ENCODE results near the gene CNST. TPM values are rescaled to one million over a fixed set of nuclear protein-coding genes. Genes with fewer than 3 reads are reported as not detected.

Gene CNST
- total RNA-seq, 1 experiment from 2014 or later, result 19.8 TPM

DNA sequence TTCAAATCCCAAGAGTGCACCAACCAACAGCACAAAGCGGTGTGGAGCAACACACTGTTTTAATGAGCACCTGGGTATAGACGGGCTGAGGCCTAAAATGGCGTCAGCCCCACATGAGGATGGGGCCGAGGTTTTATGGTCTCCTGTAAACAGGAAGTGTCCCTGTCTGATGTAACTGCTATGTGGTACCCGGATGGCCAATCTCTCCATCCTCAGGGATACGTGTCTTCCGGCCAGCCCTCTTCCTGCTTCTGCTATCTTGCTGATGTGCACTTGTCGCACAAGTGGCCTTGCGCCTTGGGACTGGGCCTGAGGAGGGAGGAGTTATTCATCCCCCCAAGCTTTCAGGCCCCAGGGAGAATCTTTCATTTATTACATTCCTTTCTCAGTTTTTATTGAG lies 73.5 kb downstream of the CNST start:
- TF ChIP-seq, protein P1, sequence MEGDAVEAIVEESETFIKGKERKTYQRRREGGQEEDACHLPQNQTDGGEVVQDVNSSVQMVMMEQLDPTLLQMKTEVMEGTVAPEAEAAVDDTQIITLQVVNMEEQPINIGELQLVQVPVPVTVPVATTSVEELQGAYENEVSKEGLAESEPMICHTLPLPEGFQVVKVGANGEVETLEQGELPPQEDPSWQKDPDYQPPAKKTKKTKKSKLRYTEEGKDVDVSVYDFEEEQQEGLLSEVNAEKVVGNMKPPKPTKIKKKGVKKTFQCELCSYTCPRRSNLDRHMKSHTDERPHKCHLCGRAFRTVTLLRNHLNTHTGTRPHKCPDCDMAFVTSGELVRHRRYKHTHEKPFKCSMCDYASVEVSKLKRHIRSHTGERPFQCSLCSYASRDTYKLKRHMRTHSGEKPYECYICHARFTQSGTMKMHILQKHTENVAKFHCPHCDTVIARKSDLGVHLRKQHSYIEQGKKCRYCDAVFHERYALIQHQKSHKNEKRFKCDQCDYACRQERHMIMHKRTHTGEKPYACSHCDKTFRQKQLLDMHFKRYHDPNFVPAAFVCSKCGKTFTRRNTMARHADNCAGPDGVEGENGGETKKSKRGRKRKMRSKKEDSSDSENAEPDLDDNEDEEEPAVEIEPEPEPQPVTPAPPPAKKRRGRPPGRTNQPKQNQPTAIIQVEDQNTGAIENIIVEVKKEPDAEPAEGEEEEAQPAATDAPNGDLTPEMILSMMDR (conservative IDR thresholded peaks at IDR 0.05), result no peak
- H2BK120ac ChIP-seq (ENCODE audit: low read depth, low read length, poor library complexity, severe bottlenecking), result no peak overlapping the region
- no peak overlapping the region for H3K23ac ChIP-seq (ENCODE audit: insufficient read length, low read depth, low read length)
- Mint-ChIP-seq H3K9me3 (peaks cover 3 to 4% of the 10 kb centered on the region in 2 experiments; a peak in 3 of 5 replicates), H3K27me3 (ENCODE audit: low read depth) (no peaks in the 10 kb centered on the region), H3K4me3 (no peak overlapping the region), H3K4me1 (no peaks in the 10 kb centered on the region), H3K27ac (0 out of 7 replicates have a peak overlapping the region, but pooled peaks of 1 of the 3 experiments have one; percentile 42), H3K36me3 (ENCODE audit: insufficient read depth in 1 of 3, low read depth in 3 of 3) (peaks cover 13 to 22% (median 17%) of the 10 kb centered on the region in 3 experiments)
- H4K91ac ChIP-seq (ENCODE audit: insufficient read length, low read depth, low read length), result no peak overlapping the region
- H3K4ac ChIP-seq (ENCODE audit: low read depth, low read length), result no peak overlapping the region
- no peak overlapping the region for H2BK15ac ChIP-seq (ENCODE audit: low read depth, low read length)
- H4K20me1 ChIP-seq (ENCODE audit: control insufficient read depth, insufficient read depth, insufficient read length), result no peaks in the 10 kb centered on the region
- no peaks in the 10 kb centered on the region for H3K9me3 ChIP-seq (ENCODE audit: control insufficient read depth, low read depth, low read length)
- H2AK5ac ChIP-seq (ENCODE audit: insufficient read length, low read length), result no peak overlapping the region
- no peak overlapping the region for H3K18ac ChIP-seq (ENCODE audit: insufficient read length, low read depth, low read length)
- H3K14ac ChIP-seq (ENCODE audit: insufficient read depth, low read length), result no peak overlapping the region
- H2AFZ ChIP-seq (ENCODE audit: low read length), result no peak overlapping the region
- no peak overlapping the region for H2BK5ac ChIP-seq (ENCODE audit: insufficient read length, low read length)
- H3K9ac ChIP-seq (ENCODE audit: extremely low read depth, insufficient read length, low read length), result no peak overlapping the region
- H2BK20ac ChIP-seq (ENCODE audit: low read depth, low read length, poor library complexity, severe bottlenecking), result no peak overlapping the region
- no peak overlapping the region for H3K27ac ChIP-seq (ENCODE audit: insufficient read length, low read depth, low read length)
- no peaks in the 10 kb centered on the region for H3K79me2 ChIP-seq (ENCODE audit: insufficient read depth, low read length)
- H3K4me2 ChIP-seq (ENCODE audit: insufficient read depth, insufficient read length, low read length), result no peak overlapping the region
- no peaks in the 10 kb centered on the region for H3K23me2 ChIP-seq (ENCODE audit: insufficient read length, low read depth, low read length, poor library complexity, severe bottlenecking)
- H4K5ac ChIP-seq (ENCODE audit: insufficient read length, low read depth, low read length), result no peak overlapping the region
- no peaks in the 10 kb centered on the region for H3K4me1 ChIP-seq (ENCODE audit: insufficient read depth, low read length)
- no peak overlapping the region for H2BK12ac ChIP-seq (ENCODE audit: insufficient read length, low read depth, low read length)
- H3K56ac ChIP-seq (ENCODE audit: insufficient read length, low read depth, low read length), result no peak overlapping the region
- no peak overlapping the region for H4K8ac ChIP-seq (replicated peaks; ENCODE audit: insufficient read length, low read depth, low read length)
- WGBS (ENCODE audit: extremely low coverage, insufficient read length, low lambda C conversion rate), result no CpG with 5 or more reads among the region's 9 CpGs
- no peak for DNase-seq
- no peak overlapping the region for H3T11ph ChIP-seq (ENCODE audit: low read length)
- H3K79me1 ChIP-seq (ENCODE audit: insufficient read depth, low read depth, low read length, poor library complexity, severe bottlenecking), result no peaks in the 10 kb centered on the region
- H3K27me3 ChIP-seq (ENCODE audit: insufficient read depth, low read length), result no peaks in the 10 kb centered on the region
